A673 (cell line): ENCODE measurements around the gene NT5C2.
A peak's percentile ranks its signal among the peaks of the same experiment; 100 is the strongest.

Source experiments
- CTCF ChIP-seq: fragments of 300-800, 200-600 bp; sonication (generic); conservative IDR thresholded peaks from 2 replicates; pipeline ENCODE4 v1.5.1; 2017; ENCODE audit warnings: low read depth, mild to moderate bottlenecking, antibody characterized with exemption, low read length, moderate library complexity, mixed read lengths
- EZH2 ChIP-seq: fragments of 200-600 bp; sonication (generic); IDR thresholded peaks from 2 replicates; pipeline ENCODE4 v1.6.1; 2017; ENCODE audit warnings: borderline replicate concordance, low read depth, mild to moderate bottlenecking, mixed read lengths, antibody characterized with exemption, low read length; ENCODE audit not compliant: poor library complexity, severe bottlenecking

GRCh38 chr10:103238506-103239252 lies 45.6 kb upstream of the NT5C2 start:
- TF ChIP-seq CTCF (peak; percentile 51), EZH2 (no peak)
